IMR-90 (cell line): ENCODE measurements around the gene BLTP2. TPM values are rescaled to one million over a fixed set of nuclear protein-coding genes. Genes with fewer than 3 reads are reported as not detected.

ENCODE experiments used
- ATAC-seq: fragments of 200-7000 bp; cut with Tn5 transposase; 2 replicates; pipeline ENCODE4 v1.9.1; 2020; ENCODE audit warnings: low read depth, mild to moderate bottlenecking, moderate library complexity
- BruUV-seq: library from RNA; stranded (reverse); fragments of 400-500 nt; replicated peaks from 2 replicates; lab custom pipeline; 2021; lab: Mats Ljungman, UMichigan
- CTCF ChIA-PET: fragments of 300-600 bp; formaldehyde crosslinking; extraction: SDS; loops from one replicate; lab custom pipeline; 2021; ENCODE audit warnings: antibody characterized with exemption; lab: Yijun Ruan, JAX
- POLR2A ChIA-PET: fragments of 300-600 bp; sonication (Branson Sonifier 250); formaldehyde crosslinking; loops from one replicate; lab custom pipeline; 2022; ENCODE audit warnings: antibody characterized with exemption; ENCODE audit not compliant: unreplicated experiment; lab: Charles Lee
- DNase-seq: peaks from one replicate; pipeline ENCODE4 v3.0.0; 2013
- H2AFZ ChIP-seq: replicated peaks from 2 replicates; pipeline ENCODE3; 2013; ENCODE audit warnings: low read length, mild to moderate bottlenecking; ENCODE audit not compliant: poor library complexity
- H2AK5ac ChIP-seq: 2 replicates; pipeline ENCODE4 v1.6.1; 2013; ENCODE audit warnings: low read depth, low read length, inconsistent platforms
- H2AK9ac ChIP-seq: replicated peaks from 2 replicates; pipeline ENCODE3; 2013; ENCODE audit warnings: mild to moderate bottlenecking, low read depth, low read length, moderate library complexity; ENCODE audit not compliant: poor library complexity
- H2BK120ac ChIP-seq: 2 replicates; pipeline ENCODE4 v1.6.1; 2013; ENCODE audit warnings: low read depth, low read length, inconsistent platforms
- H2BK15ac ChIP-seq: 3 replicates; pipeline ENCODE4 v1.6.1; 2013; ENCODE audit warnings: low read depth, low read length, inconsistent platforms
- H2BK20ac ChIP-seq: 2 replicates; pipeline ENCODE4 v1.6.1; 2013; ENCODE audit warnings: low read depth, mild to moderate bottlenecking, inconsistent platforms, low read length, moderate library complexity
- H2BK5ac ChIP-seq: 2 replicates; pipeline ENCODE4 v1.6.1; 2013; ENCODE audit warnings: mild to moderate bottlenecking, low read depth, low read length, inconsistent platforms; ENCODE audit not compliant: poor library complexity, severe bottlenecking
- H3K14ac ChIP-seq: replicated peaks from 2 replicates; pipeline ENCODE4 v1.6.1; 2013; ENCODE audit warnings: low read depth, low read length, inconsistent platforms
- H3K18ac ChIP-seq: 2 replicates; pipeline ENCODE4 v1.6.1; 2013; ENCODE audit warnings: low read depth, low read length, control low read depth
- H3K23ac ChIP-seq: 2 replicates; pipeline ENCODE4 v1.6.1; 2013; ENCODE audit warnings: low read depth, low read length, inconsistent platforms
- H3K27ac ChIP-seq: 2 replicates; pipeline ENCODE4 v1.5.1; 2013; ENCODE audit warnings: mild to moderate bottlenecking, control low read depth, low read length; ENCODE audit not compliant: insufficient read depth
- H3K27me3 ChIP-seq: 2 replicates; pipeline ENCODE4 v1.6.1; 2013; ENCODE audit warnings: low read length; ENCODE audit not compliant: control insufficient read depth, insufficient read depth
- H3K36me3 ChIP-seq: 2 replicates; pipeline ENCODE4 v1.6.1; 2013; ENCODE audit warnings: low read length, mixed read lengths; ENCODE audit not compliant: control insufficient read depth, insufficient read depth
- H3K4ac ChIP-seq: 2 replicates; pipeline ENCODE4 v1.6.1; 2013; ENCODE audit warnings: low read depth, low read length, inconsistent platforms
- H3K4me1 ChIP-seq: 2 replicates; pipeline ENCODE4 v1.6.1; 2013; ENCODE audit warnings: low read length, mixed read lengths; ENCODE audit not compliant: control insufficient read depth, insufficient read depth
- H3K4me2 ChIP-seq: 2 replicates; pipeline ENCODE4 v1.6.1; 2013; ENCODE audit warnings: low read depth, mild to moderate bottlenecking, control low read depth, low read length, moderate library complexity
- H3K4me3 ChIP-seq: 2 replicates; pipeline ENCODE4 v1.5.1; 2013; ENCODE audit warnings: low read depth, mild to moderate bottlenecking, control low read depth, low read length, moderate library complexity; ENCODE audit not compliant: insufficient read depth
- H3K56ac ChIP-seq: 2 replicates; pipeline ENCODE4 v1.6.1; 2013; ENCODE audit warnings: low read length, inconsistent platforms; ENCODE audit not compliant: insufficient read depth; ENCODE audit errors: extremely low read depth
- H3K79me1 ChIP-seq, 2 experiments: 2 replicates each; pipeline ENCODE4 v1.6.1; 2013; ENCODE audit warnings: low read length in 2 of 2, inconsistent platforms in 1 of 2, low read depth in 1 of 2
- H3K9ac ChIP-seq: 2 replicates; pipeline ENCODE4 v1.6.1; 2013; ENCODE audit warnings: low read depth, low read length, control low read depth
- H3K9me1 ChIP-seq: 2 replicates; pipeline ENCODE4 v1.6.1; 2013; ENCODE audit warnings: low read length, inconsistent platforms; ENCODE audit not compliant: insufficient read depth
- H3K9me3 ChIP-seq: 2 replicates; pipeline ENCODE4 v1.6.1; 2013; ENCODE audit warnings: low read length; ENCODE audit not compliant: control insufficient read depth, insufficient read depth
- H4K20me1 ChIP-seq: 2 replicates; pipeline ENCODE4 v1.6.1; 2013; ENCODE audit warnings: low read length, inconsistent platforms; ENCODE audit not compliant: insufficient read depth
- H4K5ac ChIP-seq: 2 replicates; pipeline ENCODE4 v1.6.1; 2013; ENCODE audit warnings: mild to moderate bottlenecking, low read depth, low read length, control low read depth
- H4K8ac ChIP-seq, 2 experiments: 2 replicates each; pipeline ENCODE4 v1.6.1; 2013; ENCODE audit warnings: low read depth in 2 of 2, low read length in 2 of 2, control low read depth in 1 of 2, inconsistent platforms in 1 of 2
- H4K91ac ChIP-seq: 2 replicates; pipeline ENCODE4 v1.6.1; 2013; ENCODE audit warnings: low read depth, low read length, inconsistent platforms; ENCODE audit not compliant: insufficient read depth
- CEBPB ChIP-seq: IDR thresholded peaks from 2 replicates; pipeline ENCODE4 v1.6.1; 2012; ENCODE audit warnings: low read depth, low read length, improper control_type of control experiment
- CHD1 ChIP-seq: IDR thresholded peaks from 2 replicates; pipeline ENCODE4 v1.6.1; 2012; ENCODE audit warnings: low read depth, low read length, improper control_type of control experiment
- POLR2A ChIP-seq: IDR thresholded peaks from 2 replicates; pipeline ENCODE4 v1.6.1; 2012; ENCODE audit warnings: mild to moderate bottlenecking, low read depth, low read length
- RAD21 ChIP-seq: IDR thresholded peaks from 2 replicates; pipeline ENCODE4 v1.6.1; 2012; ENCODE audit warnings: low read length, improper control_type of control experiment
- RCOR1 ChIP-seq: IDR thresholded peaks from 2 replicates; pipeline ENCODE4 v1.6.1; 2012; ENCODE audit warnings: mild to moderate bottlenecking, low read length, improper control_type of control experiment; ENCODE audit not compliant: insufficient replicate concordance
- WGBS, 2 experiments: methylation state at CpG; one replicate each; pipeline versions ENCODE4 v1.1.5 to v1.1.7; 2013; ENCODE audit warnings: missing lambda C conversion rate in 2 of 2; ENCODE audit not compliant: insufficient read length in 1 of 2; ENCODE audit errors: extremely low coverage in 2 of 2; 5-methylcytosine and 5-hydroxymethylcytosine counted together
- dilution Hi-C: fragments of 300-500 bp; cut with HindIII; formaldehyde crosslinking; loops from one replicate; pipeline ENCODE4 v1.14.3; 2018; ENCODE audit warnings: low sequenced_read_pairs; ENCODE audit not compliant: unreplicated experiment
- in situ Hi-C: fragments of 300-500 bp; cut with MboI; formaldehyde crosslinking; loops from 3 replicates; pipeline ENCODE4 v1.14.3; 2019; ENCODE audit warnings: low sequenced_read_pairs, inconsistent platforms, mixed read lengths
- intact Hi-C: fragments of 100-400 bp; cut with micrococcal nuclease; formaldehyde crosslinking; loops from 2 replicates; pipeline ENCODE4 v1.10.0; 2022
- polyA plus RNA-seq, 3 experiments: library from polyadenylated mRNA; depleted of rRNA; stranded (reverse); fragments of >200 nt; gene quantifications; 2 replicates each; pipeline ENCODE4 v1.2.3, GENCODE V29; 2012; ENCODE audit warnings: low replicate concordance in 1 of 3
- total RNA-seq: library from RNA; depleted of rRNA; stranded (reverse); fragments of >200 nt; gene quantifications from 2 replicates; pipeline ENCODE4 v1.2.3, GENCODE V29; 2012
- TF ChIP-seq, protein P1 (sequence below): fragments of 150-350 bp; IDR thresholded peaks from 2 replicates; pipeline ENCODE4 v1.6.1; 2017; ENCODE audit warnings: mild to moderate bottlenecking, antibody characterized with exemption, low read length, low read depth
- TF ChIP-seq, protein P2 (sequence below): conservative IDR thresholded peaks from 2 replicates; pipeline ENCODE4 v1.5.1; 2012; ENCODE audit warnings: mild to moderate bottlenecking, low read depth, low read length, improper control_type of control experiment

BLTP2 gene
- total and polyA plus RNA-seq, 2 of the 4 experiments (the other 2 are of a cell fraction) = 42.3 to 174 TPM

DNA sequence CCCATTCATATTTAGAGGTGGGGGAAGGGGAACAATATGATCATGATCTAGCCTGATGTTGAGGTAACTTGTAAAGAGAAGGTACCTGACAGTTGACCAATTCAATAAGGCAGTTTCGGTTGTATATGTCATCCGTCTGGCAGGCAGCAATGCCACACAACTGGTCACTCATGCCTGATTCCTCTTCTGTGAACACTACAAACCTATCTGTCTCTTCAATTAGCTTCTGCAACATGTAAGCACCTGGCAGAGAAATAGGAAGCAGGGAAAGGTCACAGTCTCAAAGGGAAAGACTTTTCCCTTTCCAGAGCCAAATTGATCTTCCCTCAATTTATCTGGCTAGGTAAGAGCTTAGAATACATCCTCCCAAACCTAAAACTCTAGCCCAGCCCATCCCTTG is 20.8 kb downstream of the BLTP2 start:
- H2AK5ac ChIP-seq = no peak overlapping the region
- H2BK20ac ChIP-seq = no peak overlapping the region
- H3K79me1 ChIP-seq = peaks cover 3 to 15% of the 10 kb centered on the region in 2 experiments; a peak in 3 of 4 replicates
- no peaks in the 10 kb centered on the region for H3K27me3 ChIP-seq
- no peak overlapping the region for H2BK5ac ChIP-seq
- H3K4me3 ChIP-seq = no peak overlapping the region
- H2BK120ac ChIP-seq = no peak overlapping the region
- ATAC-seq (no peak), DNase-seq (no peak)
- H3K4me1 ChIP-seq = no peaks in the 10 kb centered on the region
- TF ChIP-seq, protein P1, sequence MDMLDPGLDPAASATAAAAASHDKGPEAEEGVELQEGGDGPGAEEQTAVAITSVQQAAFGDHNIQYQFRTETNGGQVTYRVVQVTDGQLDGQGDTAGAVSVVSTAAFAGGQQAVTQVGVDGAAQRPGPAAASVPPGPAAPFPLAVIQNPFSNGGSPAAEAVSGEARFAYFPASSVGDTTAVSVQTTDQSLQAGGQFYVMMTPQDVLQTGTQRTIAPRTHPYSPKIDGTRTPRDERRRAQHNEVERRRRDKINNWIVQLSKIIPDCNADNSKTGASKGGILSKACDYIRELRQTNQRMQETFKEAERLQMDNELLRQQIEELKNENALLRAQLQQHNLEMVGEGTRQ = no peak
- TF ChIP-seq, protein P2, sequence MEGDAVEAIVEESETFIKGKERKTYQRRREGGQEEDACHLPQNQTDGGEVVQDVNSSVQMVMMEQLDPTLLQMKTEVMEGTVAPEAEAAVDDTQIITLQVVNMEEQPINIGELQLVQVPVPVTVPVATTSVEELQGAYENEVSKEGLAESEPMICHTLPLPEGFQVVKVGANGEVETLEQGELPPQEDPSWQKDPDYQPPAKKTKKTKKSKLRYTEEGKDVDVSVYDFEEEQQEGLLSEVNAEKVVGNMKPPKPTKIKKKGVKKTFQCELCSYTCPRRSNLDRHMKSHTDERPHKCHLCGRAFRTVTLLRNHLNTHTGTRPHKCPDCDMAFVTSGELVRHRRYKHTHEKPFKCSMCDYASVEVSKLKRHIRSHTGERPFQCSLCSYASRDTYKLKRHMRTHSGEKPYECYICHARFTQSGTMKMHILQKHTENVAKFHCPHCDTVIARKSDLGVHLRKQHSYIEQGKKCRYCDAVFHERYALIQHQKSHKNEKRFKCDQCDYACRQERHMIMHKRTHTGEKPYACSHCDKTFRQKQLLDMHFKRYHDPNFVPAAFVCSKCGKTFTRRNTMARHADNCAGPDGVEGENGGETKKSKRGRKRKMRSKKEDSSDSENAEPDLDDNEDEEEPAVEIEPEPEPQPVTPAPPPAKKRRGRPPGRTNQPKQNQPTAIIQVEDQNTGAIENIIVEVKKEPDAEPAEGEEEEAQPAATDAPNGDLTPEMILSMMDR = no peak
- TF ChIP-seq POLR2A (no peak), RAD21 (no peak), RCOR1 (no peak), CHD1 (no peak), CEBPB (no peak)
- no peak overlapping the region for H3K27ac ChIP-seq
- H3K9me1 ChIP-seq = no peaks in the 10 kb centered on the region
- no peaks in the 10 kb centered on the region for H3K9me3 ChIP-seq
- ChIA-PET CTCF (interaction anchor here (0.9 kb wide), 1 partner anchor 12 kb away, joined by 3 read pairs; no protein-coding TSS in a partner anchor), POLR2A (interaction anchor here (0.5 kb wide), 1 partner anchor 23 kb away, joined by 3 read pairs; no protein-coding TSS in a partner anchor)
- no peak overlapping the region for H3K9ac ChIP-seq
- no peak overlapping the region for H3K23ac ChIP-seq
- H2AFZ ChIP-seq = no peak overlapping the region
- no peak overlapping the region for H3K18ac ChIP-seq
- H3K36me3 ChIP-seq = peaks cover 48% of the 10 kb centered on the region
- H3K14ac ChIP-seq = no peak overlapping the region
- no peak overlapping the region for H4K8ac ChIP-seq
- H4K91ac ChIP-seq = no peak overlapping the region
- H3K4ac ChIP-seq = no peak overlapping the region
- no peak overlapping the region for H2AK9ac ChIP-seq
- no peak overlapping the region for H3K4me2 ChIP-seq
- intact Hi-C loops (no loop called here), dilution Hi-C loops (no loop called here), in situ Hi-C loops (no loop called here)
- H3K56ac ChIP-seq = no peak overlapping the region
- 100% methylated on average over 2 of the region's 2 CpGs; no CpG with 5 or more reads in 1 of the 2 experiments for WGBS, 2 experiments
- no peak overlapping the region for H2BK15ac ChIP-seq
- H4K5ac ChIP-seq = no peak overlapping the region
- no TSS peak for BruUV-seq
- H4K20me1 ChIP-seq = no peaks in the 10 kb centered on the region
